ENCODE measurements around the gene ALS2CL.
"Not testable (repeated sequence)": the region's sequence is repeated elsewhere in the genome, so short reads cannot be mapped to it uniquely, and the experiment has no call there.

ALS2CL gene

GRCh38 chr3:46693038-46693891 is at the start of gene ALS2CL:
Gene ALS2CL, minus strand, starts transcription at chr3:46693679. Its CDS starts 4,239 bp downstream, at chr3:46689440.
- DNase-seq = peak; percentile 68

- no peak for DNase-seq
Measured at GRCh38 chr3:46742992-46743585, 49.6 kb upstream of the ALS2CL start.

DNA sequence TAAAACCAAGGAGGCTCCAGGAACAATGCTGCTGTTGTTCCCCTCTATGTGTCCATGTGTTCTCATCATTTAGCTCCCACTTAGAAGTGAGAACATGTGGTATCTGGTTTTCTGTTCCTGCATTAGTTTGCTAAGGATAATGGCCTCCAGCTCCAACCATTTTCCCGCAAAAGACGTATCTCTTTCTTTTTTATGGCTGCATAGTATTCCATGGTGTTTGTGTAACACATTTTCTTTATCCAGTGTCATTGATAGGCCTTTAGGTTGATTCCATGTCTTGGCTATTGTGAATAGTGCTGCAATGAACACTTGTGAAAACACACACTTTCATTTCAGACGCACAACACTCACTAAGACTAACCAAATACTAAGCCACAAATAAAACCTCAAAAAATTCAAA is 46.1 kb upstream of the ALS2CL start:
- not testable (repeated sequence) for DNase-seq

GRCh38 chr3:46737329-46737731 is 43.9 kb upstream of the ALS2CL start:
- no peak for DNase-seq

DNA sequence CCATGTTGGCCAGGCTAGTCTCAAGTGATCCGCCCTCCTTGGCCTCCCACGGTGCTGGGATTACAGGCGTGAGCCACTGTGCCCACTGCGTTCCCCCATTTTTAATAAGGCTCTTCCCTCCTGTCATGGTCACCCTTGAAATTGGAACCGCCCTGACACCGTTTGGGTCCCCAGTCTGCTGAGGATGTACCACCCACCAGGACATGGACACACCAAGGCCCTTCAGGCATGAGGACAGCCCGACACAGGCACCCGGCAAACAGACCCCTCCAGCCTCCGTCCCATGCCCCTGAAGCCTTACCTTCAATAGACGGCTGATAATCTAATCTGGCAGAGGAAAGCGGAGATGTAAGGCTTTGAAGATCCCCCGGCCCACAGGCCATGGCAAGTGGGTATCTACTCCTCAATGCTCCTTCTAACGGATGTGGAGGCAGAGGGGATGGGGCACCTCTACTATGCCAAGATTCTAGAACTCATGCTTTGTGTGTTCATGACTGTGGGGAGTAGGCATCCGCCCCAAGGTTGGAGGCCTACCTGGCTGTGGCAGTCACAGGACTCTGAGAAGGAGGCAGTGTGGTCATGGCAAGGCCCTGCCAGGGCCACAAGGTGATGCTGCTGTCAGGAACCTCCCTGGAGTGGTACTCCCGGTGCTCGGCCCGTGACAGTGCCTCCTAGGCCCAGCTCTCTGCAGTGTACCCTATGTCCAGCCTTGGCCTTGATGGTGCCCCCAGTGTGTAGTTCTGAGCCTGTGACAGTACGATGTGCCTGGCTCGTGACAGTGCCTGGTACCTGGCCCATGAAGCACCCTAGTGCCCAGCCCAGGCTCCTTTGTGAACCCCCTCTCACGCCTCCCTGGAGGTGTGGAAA is 42.8 kb upstream of the ALS2CL start:
- DNase-seq = no peak

GRCh38 chr3:46734773-46735172 is 41.3 kb upstream of the ALS2CL start:
- DNase-seq = no peak

GRCh38 chr3:46733026-46733800 is 39.7 kb upstream of the ALS2CL start:
- no peak for DNase-seq

DNA sequence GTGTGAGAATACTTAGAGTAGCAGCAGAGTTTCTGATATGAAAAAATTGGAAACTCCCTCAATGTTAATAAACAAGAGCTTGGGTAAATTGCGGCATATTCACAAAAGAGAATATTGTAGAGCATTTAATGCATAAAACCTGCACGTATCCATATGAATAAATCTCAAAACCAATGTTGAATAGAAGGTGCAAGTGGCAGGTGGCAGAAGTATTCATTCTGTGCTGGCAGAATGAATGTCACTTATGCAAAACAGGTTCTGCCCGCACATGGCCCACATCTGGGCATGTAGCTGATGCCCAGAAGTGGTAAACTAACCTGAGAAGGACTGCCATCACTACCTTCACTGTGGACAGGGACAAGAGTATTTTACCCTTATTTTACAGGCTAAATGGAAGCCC is 38.3 kb upstream of the ALS2CL start:
- DNase-seq = no peak

DNA sequence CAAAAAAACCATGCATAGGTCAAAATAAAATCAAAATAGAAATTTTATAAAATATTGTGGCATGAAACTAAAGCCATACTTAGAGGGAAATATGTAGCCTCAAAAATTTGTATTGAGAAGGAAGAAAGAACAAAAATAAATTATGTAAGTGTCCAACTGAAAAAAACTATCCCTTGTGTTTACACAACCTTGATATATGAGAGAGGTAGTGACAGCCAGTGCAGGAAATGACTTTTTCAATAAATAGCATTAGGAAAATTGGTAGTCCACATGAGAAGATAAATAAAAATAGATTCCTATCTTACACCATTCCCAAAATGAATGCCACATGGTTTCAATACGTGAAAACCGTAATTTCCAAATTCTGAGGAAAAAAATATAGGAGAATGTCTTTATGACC is 37.3 kb upstream of the ALS2CL start:
- DNase-seq = no peak

- no peak for DNase-seq
Measured at GRCh38 chr3:46729038-46729437, 35.6 kb upstream of the ALS2CL start.

DNA sequence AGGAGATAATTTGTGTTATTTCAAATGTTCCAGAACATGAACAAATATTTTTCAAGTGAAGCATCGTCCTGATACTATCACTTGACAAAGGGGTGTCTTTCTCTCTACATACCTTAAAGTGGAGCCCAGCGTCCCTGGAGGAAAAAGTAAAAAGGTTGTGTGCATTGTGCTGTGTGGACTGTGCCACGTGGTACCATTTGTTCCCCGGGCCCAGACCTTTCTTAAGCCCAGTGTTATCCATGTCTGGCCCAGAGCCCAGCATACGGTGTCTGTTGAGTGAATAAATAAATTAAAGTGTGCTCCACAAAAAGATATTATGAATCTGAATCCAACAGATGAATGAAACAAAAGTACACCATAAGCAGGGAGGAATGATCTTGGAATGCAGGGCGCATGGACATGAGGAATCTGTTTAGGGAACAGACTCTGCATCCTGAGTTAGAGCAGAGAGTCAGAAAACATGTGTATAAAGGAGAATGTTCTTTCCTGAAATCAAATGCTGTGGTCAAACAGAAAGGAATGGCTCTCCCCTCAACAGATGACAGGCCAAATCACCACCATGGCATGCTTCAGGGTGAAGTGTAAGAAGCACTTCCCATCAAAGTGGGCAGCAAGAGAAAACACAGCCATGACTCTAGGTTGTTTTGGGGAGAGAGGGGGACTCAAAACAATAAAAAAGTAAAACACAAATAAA is 32.3 kb upstream of the ALS2CL start:
- DNase-seq = no peak

- no peak for DNase-seq
Measured at GRCh38 chr3:46724424-46724823, 30.9 kb upstream of the ALS2CL start.

- DNase-seq = no peak
Measured at GRCh38 chr3:46722443-46722842, 29.0 kb upstream of the ALS2CL start.

DNA sequence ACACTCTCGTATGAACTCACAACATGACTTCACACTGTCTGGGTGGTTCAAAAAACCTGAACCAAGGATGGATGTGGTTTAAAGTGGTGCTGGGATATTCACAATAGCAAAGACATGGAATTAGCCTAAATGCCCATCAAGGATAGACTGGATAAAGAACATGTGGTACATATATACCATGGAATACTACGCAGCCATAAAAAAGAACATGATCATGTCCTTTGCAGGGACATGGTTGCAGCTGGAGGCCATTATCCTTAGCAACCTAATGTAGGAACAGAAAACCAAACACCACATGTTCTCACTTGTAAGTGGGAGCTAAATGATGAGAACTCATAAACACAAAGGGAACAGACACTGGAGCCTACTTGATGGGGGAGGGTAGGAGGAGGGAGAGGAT is 27.5 kb upstream of the ALS2CL start:
- no peak for DNase-seq

DNA sequence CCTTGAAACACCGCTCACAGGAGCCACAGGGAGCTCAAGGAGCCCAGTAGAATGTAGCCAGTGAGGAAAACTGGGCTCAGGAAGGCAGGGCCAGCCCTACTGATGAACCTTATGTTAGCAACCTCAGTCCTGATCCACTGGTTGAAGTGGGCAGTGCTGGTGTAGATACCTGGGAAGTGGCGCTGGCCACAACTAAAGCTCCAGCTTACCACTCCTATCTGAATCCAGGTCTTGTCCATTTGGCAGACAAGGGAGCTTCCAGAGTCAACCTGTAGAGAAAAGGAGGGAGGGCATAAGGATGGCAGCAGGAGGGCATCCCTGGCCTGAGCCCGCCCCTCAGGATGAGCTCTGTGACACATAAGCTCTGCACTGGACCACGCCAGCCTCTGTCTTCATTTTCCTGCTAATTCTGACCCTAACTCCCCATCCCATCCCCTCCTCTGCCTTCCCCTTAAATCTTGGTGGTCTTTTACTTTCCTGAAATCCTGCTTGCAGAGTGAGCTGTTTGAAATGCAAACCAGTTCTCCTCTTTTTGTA is 26.3 kb upstream of the ALS2CL start:
- no peak for DNase-seq

DNA sequence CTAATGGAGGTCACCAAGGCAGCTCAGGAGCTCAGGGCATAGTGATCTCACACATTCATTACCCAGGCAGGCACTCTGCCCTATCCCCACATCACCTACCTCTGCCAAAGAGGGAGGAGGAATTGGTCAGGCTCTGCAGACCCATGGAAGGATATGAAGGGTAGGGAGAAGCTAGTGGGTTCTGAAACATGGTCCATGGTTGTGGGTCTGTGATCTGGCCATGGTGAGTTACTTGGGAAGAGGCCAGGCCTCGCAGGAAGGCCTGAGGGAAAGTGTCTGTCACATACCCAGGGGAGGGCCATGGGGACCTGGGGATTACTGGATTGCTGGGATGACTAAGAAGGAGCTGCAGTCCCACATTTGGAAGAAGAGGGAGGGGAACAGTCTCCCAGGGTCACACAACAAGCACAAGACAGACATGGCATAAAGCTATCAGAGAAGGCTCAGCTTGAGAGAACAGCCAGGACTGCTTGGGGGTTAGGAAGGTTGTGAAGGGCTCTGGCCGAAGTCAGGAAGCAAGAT is 25.6 kb upstream of the ALS2CL start:
- no peak for DNase-seq

- DNase-seq = no peak
Measured at GRCh38 chr3:46717447-46718231, 24.2 kb upstream of the ALS2CL start, which contains the start of gene PRSS50. Gene PRSS50, minus strand, starts transcription at chr3:46717869. Its CDS starts 45 bp downstream, at chr3:46717824.

GRCh38 chr3:46716461-46717441 is 23.3 kb upstream of the ALS2CL start:
- no peak for DNase-seq

GRCh38 chr3:46715507-46716175 is 22.2 kb upstream of the ALS2CL start:
- DNase-seq = no peak
